Superior temporal gyrus (tissue), 1 donor: ENCODE measurements around the gene CNTFR.
A peak's percentile ranks its signal among the peaks of the same experiment; 100 is the strongest.

Experiments
- DNase-seq: peaks from one replicate; pipeline ENCODE4 v3.0.0-alpha.2; 2016; ENCODE audit errors: extremely low spot score

Gene CNTFR

DNA sequence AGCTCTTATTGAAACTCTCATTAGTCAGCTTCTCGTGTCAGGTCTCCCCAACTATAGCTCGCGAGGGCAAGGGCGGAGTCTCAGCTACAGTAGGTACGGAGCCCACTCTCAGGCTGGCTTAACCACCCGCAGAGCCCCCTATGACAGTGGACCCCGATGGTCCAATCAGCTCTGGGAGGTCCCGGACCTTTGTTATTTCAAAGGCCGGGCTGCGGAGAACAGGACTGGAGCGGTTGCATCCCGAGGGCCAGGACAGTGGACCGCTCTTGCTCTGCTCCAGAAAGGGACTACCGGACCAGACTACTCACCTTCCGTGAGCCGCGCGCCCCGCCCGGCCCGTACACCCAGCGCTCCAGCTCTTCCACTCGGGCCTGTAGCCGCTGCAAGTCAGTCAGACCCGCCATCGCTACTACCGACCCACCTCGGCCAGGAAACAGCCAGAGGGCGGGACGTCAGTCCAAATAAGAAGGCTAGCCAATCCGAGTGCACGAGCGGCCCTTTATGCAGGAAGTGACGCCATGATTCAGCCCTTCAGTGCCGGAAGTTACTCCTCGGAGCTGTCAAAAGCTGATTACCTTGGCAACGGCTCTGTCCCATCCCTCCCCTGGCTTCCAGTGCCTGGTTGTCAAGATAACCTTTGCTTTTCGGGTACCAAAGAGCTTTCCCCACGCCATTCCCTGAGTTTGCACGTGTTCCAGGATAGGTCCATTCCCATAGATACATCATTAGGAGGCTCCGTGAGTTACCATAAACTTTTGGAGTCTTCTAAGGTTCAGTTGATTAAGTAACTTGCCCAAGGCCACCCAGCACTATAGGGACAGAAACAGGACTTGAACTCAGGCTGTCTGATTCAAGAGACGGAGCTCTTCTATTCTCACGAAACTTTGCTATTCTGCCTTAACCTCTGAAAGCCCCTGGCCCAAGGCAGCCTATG, 30.8 kb upstream of the CNTFR start, which contains the start of gene DCTN3:
Gene DCTN3, minus strand, starts transcription at position 435 of the 934 bp plus-strand sequence. Its CDS starts 31 bp downstream, at position 404.
- DNase-seq, result peak; percentile 99

DNA sequence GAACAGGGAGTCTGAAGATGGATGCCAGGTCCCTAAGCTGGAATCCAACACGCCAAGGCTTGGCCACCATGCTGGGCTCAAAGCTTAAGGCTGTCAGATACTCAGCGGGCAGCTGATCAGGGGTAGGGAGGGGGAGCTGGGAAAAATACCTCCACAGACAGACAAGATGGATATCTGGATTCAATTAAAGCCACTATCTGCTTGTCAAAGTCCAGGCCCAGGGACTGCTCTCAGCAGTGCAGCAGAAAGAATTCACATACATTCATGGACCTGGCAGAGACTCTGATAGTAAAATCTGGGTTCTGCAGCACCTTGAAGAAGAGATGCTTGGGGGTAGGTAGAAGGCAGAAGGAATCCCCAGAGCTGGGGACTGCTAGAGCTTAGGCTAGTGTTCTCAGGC, 25.6 kb upstream of the CNTFR start:
- DNase-seq, result no peak

DNA sequence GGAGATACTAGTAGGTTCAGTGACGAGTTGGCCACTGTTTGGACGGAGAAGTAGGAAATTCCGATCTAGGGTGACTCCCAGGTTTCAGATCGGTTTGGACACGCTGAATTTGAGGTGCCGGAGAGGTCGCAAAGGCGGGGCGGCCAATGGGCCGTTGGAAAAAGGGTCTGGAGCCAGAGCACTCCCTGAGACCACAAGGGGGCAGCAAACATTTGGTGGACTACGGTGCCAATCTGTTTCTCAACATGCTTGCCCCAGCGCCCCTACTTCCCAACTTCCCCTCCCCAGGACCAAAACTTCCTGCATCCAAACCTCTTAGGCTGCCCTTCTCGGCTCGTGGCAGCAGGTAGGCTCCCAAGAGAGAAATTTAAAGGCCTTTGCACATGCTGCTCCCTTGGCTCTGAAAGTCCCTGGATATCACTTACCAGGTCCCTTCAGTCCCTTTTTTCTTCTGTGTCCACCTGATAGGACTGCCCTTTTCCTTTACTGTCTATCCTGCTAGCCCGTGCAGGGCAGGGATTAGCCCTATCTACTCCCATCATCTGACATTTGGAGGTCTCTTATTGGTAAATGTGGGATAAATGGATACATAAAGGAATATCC, 23.4 kb upstream of the CNTFR start:
- DNase-seq, result peak; percentile 93

DNA sequence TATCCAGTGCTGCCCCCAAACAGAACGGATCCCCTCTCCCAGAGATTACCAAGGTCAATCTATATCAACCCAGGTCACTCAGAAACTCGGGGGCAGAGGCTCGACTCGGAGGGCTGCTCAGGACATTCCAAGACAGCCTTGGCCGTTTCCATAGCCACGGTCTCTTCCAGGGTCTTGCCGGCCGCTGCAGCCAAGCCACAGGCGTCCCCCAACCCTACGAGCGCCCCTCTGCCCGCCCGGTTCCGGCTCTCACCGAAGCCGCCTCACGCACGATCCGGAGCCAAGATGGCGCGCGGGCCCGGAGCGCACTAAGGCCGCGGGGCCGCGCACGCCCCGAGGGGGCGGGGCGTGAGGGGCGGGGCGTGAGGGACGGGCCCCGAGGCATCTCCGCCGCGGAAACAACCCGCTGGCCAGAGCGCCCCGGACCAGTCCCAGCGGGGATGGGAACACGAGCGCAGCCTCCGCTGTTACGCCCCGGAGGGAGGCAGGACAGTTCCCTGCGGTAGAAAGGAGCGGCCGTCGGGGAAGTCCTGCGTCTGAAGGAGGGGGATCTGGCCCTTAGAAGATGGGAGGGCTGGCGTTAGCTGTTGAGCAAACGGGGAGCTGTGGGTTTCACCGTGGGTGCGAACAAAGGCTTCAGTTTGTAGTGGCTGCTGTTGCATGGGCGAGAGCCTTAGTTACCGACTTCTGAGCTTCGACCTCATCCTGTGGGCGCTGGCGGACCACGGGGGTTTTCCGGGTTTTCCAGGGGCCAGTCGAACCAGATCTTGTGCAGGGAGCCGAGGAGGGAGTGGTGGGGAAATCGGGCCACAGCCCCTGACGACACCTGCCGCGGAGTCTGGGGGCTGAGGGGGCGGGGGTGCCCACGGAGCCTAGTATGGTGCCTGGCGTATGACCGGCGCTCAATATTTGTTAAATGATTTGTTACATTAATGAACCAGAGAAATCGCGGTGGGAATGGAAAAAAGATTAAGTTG, 22.6 kb upstream of the CNTFR start, which contains the start of gene RPP25L:
Gene RPP25L, minus strand, starts transcription at position 287 of the 977 bp plus-strand sequence. CDS start 801 bp downstream, outside the sequence.
- peak; percentile 89 for DNase-seq

DNA sequence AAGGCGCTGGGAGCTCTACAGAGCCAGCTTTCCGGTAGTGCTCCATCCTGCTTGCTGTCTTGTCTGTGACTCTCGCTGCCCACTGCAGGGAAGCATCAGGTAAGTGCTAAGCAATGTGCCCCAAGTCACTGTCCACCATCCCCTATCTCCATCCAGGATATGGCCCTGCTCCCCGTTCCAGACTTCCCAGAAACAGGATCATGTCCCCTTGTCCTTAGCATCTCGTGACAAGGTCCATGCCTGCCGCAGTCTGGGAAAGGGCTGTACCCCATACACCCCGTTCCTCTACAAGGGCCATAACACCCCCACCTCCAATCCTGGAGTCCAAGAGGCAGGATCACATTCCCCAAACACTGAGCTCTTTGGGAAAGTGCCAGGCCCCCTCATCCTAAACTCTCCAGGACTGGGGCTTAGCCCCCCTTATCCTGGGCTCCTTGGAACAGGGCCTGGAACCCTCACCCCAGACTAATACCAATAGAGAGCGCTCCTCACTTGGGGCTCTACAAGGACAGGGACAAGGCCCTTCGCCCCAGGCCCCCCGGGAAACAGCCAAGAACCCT, 21.8 kb upstream of the CNTFR start:
- DNase-seq, result no peak

DNA sequence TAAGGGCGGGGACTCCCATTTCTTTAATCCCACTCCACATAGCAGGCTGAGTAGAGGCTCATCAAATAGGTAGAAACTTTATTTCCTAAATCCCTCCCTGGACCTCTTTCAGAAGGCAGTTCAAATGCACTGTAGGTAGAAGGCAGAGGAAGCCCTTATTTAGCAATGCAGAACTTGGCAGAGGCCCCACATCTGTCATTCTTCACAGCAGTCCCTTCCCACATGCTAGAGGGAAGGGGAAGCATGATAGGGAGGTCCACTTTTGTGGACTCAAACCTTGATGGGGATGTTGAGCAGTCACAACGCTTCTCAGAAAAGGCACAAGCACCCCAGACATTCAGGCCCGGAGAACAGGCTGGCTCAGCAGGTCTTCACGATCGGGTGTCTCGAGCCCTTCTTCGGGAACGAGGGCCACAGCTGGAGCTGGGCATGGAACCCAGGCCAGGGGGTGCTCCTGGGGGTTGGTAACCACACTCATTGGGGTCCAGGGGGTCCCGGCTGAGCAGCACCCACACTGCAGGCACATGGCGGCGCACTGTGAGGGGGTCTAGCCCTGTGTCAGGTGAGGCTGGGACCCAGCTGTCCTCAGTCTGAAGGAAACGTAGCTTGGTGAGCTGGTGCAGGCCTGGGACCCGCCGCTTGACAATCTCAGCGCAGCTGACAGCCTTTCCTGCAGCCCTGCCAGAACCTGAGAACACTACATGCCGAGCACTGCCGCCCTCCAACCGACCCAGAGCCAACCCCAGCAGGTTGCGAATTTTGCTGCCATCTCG, 21.1 kb upstream of the CNTFR start:
- DNase-seq, result no peak

DNA sequence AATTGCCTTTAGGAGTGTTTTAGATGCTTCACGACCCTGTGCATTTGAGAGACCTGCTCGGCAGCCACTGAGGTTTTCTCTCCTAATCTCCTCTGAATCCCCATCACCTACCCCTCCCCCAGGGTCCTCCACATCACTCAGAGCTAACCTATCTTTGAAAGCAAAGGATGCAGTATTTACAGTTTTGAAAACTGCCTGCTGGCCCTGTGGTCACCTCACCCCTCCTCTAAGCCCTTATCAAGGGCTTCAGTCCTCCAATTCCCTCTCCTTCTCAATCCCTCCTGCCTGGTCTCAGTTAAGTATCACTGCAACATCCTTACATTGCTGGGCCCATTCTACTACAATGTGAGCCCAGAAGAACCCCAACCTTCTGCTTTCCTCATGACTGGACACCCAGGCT, 17.8 kb upstream of the CNTFR start:
- DNase-seq, result no peak

DNA sequence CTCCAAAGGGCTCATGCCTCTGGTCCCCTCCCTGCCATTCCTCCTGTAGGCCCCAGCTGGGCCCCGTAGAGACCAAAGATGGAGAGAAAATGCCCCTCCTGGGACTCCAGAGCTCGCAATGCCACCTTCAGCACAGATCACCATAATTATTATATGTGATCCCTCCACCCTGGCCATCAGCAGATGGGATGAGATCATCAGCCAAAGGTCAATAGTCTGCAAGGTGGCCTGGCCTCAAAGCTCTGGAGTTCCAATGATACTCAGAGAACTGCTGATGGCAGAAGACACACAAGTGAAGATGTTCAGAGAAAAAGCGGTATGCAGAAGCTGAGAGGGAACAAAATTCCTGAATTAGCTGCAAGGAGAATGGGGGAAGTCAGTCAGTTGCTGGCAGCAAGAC, 17.4 kb upstream of the CNTFR start:
- DNase-seq, result no peak

DNA sequence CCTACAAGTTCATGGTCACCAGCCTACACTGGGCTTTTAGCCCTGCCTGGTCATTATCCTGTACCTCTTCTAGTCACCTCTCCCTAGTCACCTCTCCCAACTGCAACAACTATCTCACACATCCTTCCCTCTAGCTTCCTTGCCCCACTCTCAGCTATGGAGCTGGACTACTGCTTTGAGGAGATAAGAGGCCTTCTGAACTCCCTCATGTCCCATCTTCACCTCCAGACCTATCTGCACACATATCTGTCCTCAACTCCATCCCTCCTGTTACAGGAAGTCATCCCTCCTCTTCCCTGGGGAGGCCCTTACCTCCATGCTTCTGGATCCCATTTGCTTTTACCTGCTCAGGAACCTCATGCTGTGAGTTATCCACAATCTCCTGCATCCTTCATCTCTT, 16.7 kb upstream of the CNTFR start:
- no peak for DNase-seq

DNA sequence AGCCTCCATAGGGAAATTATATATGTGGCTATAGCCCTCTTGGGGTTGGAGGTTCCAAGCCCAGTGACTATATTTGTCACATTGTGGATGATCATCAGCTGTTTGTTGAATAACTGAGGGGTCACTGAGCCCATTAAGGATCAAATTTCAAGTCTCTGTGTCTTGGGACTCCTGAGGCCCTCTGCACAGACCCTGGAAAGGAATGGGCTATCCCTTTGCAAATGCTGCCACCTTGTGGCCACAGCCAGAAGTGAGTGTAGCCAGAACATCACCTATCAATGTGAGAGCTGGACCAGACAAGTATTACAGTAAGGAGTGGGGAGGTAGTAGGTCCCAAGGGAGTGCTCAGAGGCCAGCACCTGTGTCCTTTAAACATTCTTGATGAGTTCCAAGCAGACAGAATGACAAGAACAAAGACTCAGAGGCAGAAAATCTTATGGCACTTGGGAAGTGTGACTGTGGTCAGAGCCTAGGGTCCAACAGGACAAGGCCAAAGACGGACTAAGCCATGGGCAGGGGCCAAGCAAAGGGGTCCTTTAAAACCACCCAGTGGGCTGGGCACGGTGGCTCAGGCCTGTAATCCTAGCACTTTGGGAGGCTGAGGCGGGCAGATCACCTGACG, 14.2 kb upstream of the CNTFR start:
- peak; percentile 96 for DNase-seq

DNA sequence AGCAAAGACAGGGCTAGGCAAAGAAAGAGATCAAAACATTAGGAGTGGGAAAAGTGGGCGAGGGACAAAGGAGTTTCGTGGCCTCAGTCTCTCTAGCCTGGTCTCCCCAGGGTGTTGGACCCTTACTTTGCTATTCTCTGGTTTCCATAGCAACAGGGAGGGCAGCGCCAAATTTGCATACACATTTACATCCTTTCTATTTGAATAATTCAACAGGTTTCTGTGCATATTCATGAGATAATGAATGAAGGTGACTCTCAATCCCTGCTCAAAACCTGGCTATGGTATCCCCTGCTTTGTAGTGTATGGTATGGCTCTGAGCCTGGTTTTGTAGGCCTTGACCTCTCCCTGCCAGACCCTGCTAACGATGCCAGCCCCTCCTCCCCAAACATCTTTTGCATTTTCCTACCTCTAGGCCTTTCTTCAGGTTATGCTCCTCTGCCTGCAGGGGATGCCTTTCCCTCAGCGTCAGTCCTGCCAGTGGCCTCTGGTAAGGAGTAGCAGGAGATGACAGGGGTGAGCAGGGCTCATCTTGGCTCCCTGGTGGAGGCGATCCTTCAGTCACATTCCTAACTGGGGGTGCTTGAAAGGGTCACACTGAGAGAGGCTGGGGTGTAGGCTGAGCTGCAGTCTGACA, 12.5 kb upstream of the CNTFR start:
- DNase-seq, result no peak

DNA sequence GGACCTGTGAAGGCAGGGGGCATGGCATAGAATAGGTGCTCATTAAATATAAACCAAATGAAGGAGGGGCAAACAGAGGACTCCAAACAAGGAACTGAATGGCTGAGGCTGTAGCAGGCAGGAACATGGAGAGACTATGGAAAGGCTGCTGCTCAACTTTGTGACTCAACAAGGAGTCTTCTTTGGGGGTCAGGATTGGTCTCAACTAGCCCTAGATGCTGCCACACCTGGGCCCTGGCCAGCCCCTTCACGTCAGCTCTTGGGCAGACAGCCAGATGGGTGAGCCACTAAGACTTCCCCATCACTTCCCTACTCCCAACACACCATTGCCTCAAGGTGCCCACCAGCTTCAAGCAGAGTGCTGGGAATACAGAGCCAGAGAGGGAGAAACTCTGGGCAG, 11.4 kb upstream of the CNTFR start:
- DNase-seq, result no peak

DNA sequence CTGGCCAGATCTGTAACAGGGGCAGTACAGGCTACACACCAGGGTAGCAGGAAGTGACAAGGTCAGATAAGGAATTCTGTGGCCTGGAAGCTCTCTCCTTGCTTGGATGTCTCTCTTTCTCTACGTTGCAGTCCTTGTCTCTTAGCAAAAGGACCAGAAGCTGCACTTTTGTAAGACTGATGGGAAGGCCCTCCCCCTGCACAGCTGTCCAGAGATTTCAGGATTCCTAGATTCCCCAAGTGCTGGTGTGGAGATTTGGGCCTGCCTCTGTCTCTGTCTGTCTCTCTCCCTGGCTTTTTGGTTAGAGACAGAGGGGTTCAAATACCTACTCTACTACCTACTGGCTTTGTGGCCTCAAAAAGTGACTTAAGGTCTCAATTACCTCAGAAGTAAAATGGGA, 10.0 kb upstream of the CNTFR start:
- no peak for DNase-seq

DNA sequence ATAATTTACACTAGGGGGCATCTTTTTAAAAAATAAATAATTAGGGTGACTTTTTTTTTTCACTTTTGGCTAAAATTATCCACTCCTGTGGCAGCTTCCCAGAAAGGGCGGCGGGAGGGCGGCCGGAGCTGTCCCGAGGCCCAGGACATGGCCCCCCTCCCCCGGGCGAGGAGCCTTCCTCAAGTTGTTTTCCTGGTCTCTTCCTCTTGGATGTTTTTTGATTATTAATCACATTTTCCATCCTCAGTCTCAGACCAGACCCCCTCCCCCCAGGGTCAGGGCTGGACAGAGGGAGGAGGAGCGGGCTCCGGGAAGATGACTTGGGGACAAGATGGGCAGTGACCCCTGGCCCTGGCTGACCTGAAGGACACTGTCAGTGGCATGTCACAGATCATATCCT, 4.7 kb upstream of the CNTFR start:
- DNase-seq, result no peak

DNA sequence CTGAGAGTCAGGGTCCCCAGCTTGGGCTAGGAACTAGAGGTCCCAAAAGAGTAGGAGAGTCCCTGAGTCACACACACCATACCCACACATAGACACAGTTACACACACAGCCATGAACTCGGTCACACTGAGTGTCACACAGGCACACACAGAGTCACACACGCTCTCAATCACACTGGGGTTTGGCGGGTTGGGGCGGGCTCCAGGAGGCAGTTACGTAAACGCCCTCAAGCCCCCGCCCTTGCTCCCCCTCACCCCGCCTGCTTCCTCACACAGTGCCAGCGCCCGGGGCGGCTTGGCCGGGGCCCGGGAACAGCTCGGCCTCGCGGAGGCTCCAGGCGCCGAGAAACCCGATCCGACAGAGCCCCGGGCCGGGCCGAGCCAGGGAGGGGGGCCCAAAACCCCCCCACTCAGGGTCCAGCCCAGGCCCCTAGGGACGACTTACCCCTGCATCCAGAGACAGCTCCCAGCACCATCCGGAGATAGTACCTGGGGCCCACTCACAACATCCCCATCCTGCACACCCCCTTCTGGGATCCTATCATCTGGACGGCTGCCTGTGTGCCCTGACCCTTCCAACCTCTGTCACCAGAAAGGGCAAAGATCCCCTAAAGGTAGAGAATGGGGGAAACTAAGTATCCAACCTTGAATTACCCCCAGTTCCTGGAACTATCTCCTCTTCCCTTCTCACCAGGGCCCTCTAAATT, 3.5 kb upstream of the CNTFR start:
- DNase-seq, result no peak

DNA sequence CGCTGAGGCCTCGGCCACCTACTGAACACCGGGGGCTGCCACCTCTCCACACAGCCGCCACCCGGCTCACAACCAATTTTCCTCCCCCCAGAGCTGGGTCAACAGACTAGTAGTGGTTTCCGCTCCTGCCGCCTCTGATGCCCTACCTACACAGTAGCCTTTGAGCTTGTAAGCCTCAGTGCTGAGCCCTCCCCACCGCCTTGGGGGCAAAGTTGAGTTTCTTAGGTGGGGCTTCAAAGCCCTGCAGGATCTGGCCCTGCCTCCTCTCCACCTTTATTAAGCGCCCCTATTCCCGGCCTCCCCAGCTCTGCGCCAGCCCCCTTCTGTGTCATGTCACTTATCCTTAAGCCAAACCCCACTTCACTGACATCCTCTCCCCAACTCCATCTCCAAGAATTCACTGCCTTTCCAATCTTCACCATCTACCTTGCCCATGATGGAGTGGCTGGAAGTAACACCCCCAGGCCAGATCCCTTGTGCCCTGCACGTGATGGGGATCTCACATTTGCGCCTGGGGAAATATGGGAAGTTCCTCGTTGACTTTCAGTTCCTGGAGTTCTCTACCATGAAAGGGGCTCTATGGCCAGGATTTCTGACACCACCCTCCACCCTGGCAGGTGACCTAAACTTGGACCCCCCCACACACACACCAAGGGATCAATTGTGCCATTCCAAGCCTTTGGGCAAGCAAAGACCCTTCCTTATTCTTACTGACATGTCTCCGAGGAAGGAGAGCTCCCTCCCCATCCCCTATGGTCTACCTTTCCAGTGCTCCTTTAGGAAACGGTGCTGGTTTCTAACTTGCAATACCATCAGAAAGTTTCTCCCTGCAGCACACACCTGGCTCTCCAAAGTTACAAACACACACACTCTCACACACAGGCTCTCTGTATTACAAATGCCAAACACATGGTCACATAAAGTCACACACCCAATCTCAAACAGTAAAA, 2.7 kb upstream of the CNTFR start:
- no peak for DNase-seq

DNA sequence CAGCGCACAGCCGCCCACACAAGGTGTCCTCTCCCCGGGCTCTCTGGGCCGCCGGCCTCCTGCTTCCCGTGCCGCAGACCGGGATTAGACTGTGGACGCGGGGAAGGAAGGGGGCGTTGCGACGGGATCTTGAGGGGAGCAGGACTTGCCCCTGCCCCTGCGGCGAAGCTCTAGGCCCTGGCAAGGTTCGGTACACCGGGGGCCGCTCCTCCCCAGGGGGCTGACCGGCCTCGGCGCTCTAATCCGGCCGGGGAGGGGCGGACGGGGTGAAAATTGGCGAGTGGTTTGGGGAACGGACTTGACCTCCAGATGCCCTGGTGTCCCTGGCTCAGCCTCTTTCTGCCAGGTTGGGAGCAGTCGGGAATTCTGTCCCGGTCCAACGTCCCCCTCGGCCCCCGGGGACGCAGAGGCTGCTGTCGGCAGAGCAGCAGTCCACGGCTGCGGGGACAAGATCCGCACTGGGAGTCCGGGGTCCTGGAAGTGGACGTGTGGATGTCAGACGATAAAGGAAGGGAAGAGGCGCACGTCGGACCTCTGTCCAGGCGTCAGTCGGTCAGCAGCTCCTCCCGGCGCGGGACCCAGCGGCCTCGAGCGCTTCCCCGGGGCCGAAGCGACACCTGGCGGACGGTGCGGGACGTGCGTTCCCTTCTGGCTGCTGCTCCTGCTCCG, 1.9 kb upstream of the CNTFR start:
- DNase-seq, result peak; percentile 89
